Pancreas (tissue), 10 donors: Measurements from ENCODE around the gene DNAAF5. TPM values are rescaled to one million over a fixed set of nuclear protein-coding genes. Genes with fewer than 3 reads are reported as not detected.
"Not testable (repeated sequence)": the region's sequence is repeated elsewhere in the genome, so short reads cannot be mapped to it uniquely, and the experiment has no call there.

Experiments used
- ATAC-seq, 4 donors: fragments of 200-7000 bp; cut with Tn5 transposase; one replicate each; pipeline versions ENCODE4 v1.8.0 to v1.9.1; 2020; ENCODE audit warnings: mild to moderate bottlenecking in 4 of 4, moderate library complexity in 4 of 4
- DNase-seq, 6 donors: peaks; one replicate each; pipeline ENCODE4 v3.0.0-alpha.2; 2020
- FAIRE-seq: peaks from 2 replicates; lab custom pipeline; 2012; peaks lifted over from hg19 to GRCh38; lab: Jason Lieb, UNC
- H3K27ac ChIP-seq, 4 donors: fragments of 200-600 bp; sonication (generic); 1 replicate in 3 of 4; 2 replicates in 1 of 4; pipeline versions ENCODE4 v1.5.0 to v1.8.0; 2020
- H3K27me3 ChIP-seq, 4 donors: fragments of 200-600 bp; one replicate each; pipeline ENCODE4 v1.8.0; 2021
- H3K36me3 ChIP-seq, 3 donors: fragments of 200-600 bp; sonication (generic) in 1 of 3; one replicate each; pipeline versions ENCODE4 v1.5.0 to v1.8.0; 2020 to 2021
- H3K4me1 ChIP-seq, 3 donors: fragments of 200-600 bp; one replicate each; pipeline ENCODE4 v1.8.0; 2021
- H3K4me3 ChIP-seq, 4 donors: fragments of 200-600 bp; sonication (generic) in 2 of 4; one replicate each; pipeline versions ENCODE4 v1.5.0 to v1.8.0; 2020 to 2021
- H3K9me3 ChIP-seq, 4 donors: fragments of 200-600 bp; one replicate each; pipeline ENCODE4 v1.8.0; 2021
- CTCF ChIP-seq, 4 donors: fragments of 200-600 bp; sonication (generic) in 3 of 4; IDR thresholded peaks; one replicate each; pipeline versions ENCODE4 v1.5.0 to v1.8.0; 2021; ENCODE audit warnings: antibody characterized with exemption in 4 of 4
- WGBS, 2 donors: extraction: QIAGEN DNeasy Blood & Tissue Kit; methylation state at CpG; one replicate each; pipeline ENCODE4 v1.1.7; 2013; 5-methylcytosine and 5-hydroxymethylcytosine counted together
- intact Hi-C, 3 donors: fragments of 100-400 bp; cut with DNase I; formaldehyde crosslinking; loops; one replicate each; pipeline versions ENCODE4 v1.11.1 to v1.14.2; 2022
- polyA plus RNA-seq, 2 donors: library from polyadenylated mRNA; stranded (reverse); fragments of 200-250 nt; gene quantifications; one replicate each; pipeline ENCODE4 v1.2.3, GENCODE V29; 2013
- total RNA-seq, 6 donors: library from RNA; stranded (reverse); fragmentation: NEBNext Ultra II Directional in 4 of 6; extraction: Animal tissue kit (Norgen Biotek cat#: 25700) in 4 of 6; gene quantifications; one replicate each; pipeline versions ENCODE4 v1.2.1 to v1.2.4, GENCODE V29; 2021 to 2023
- donor health status: healthy with polysubstance abuse.
- donor health status: DM: no; HTN: no; CAD: no; lungs with moderate emphysema.
- donor health status: DM: no; HTN: no; CAD: no.
- donor health status: control.
- donor health status: control.
- donor health status: Bipolar disorder and iron deficiency.
- donor health status: DM: yes; HTN: yes; CAD: no.
- donor health status: DM: no; HTN: no; CAD: no.
- donor health status: DM: no; HTN: no; CAD: no.
- donor health status: DM: yes; HTN: yes; CAD: no.

Gene DNAAF5
- total and polyA plus RNA-seq, 8 donors, result 7.7 to 16.6 (median 11.8) TPM

GRCh38 chr7:748446-748845 lies 21.9 kb downstream of the DNAAF5 start:
- peaks cover 0 to 5% (median 0%) of the 10 kb centered on the region in 3 donors for H3K36me3 ChIP-seq
- no peak for FAIRE-seq
- H3K27me3 ChIP-seq, result no peaks in the 10 kb centered on the region
- TF ChIP-seq CTCF (IDR thresholded peaks at IDR 0.05), result no peak
- H3K9me3 ChIP-seq, result no peaks in the 10 kb centered on the region
- ATAC-seq, result no peak
- WGBS, 2 donors, result 94 to 95% methylated on average over 15 of the region's 15 CpGs
- H3K4me1 ChIP-seq, result peaks cover 0 to 6% (median 0%) of the 10 kb centered on the region in 3 donors
- DNase-seq, result peak in 1 of 6 donors; percentile 41
- H3K4me3 ChIP-seq, result no peak overlapping the region
- intact Hi-C loops, result no loop called here
- no peak overlapping the region for H3K27ac ChIP-seq

- TF ChIP-seq CTCF (IDR thresholded peaks at IDR 0.05), result no peak
- Histone ChIP-seq H3K9me3 (no peaks in the 10 kb centered on the region), H3K4me3 (no peak overlapping the region), H3K4me1 (peaks cover 0 to 6% (median 0%) of the 10 kb centered on the region in 3 donors), H3K36me3 (peaks cover 0 to 5% (median 0%) of the 10 kb centered on the region in 3 donors), H3K27me3 (no peaks in the 10 kb centered on the region), H3K27ac (no peak overlapping the region)
- intact Hi-C loops, result no loop called here
- FAIRE-seq (no peak), ATAC-seq (peak; percentile 70 to 86 (median 82)), DNase-seq (peak in 3 of 6 donors; percentile 34 to 56 (median 48))
- 39% methylated on average over 14 of the region's 14 CpGs for WGBS, 2 donors
Observed at GRCh38 chr7:749140-749551, 22.6 kb downstream of the DNAAF5 start.

- DNase-seq, result peak in 2 of 6 donors; percentile 24 to 27
- WGBS, 2 donors, result 96 to 97% methylated on average over 26 of the region's 26 CpGs
- Histone ChIP-seq H3K27ac (no peak overlapping the region), H3K4me1 (peaks cover 0 to 6% (median 0%) of the 10 kb centered on the region in 3 donors), H3K27me3 (no peaks in the 10 kb centered on the region), H3K9me3 (no peaks in the 10 kb centered on the region), H3K4me3 (no peak overlapping the region), H3K36me3 (peaks cover 0 to 10% (median 8%) of the 10 kb centered on the region in 3 donors)
- intact Hi-C loops, result no loop called here
- no peak for FAIRE-seq
- peak in 2 of 4 donors; percentile 31 to 39 for ATAC-seq
- TF ChIP-seq CTCF (IDR thresholded peaks at IDR 0.05), result no peak
Observed at GRCh38 chr7:750111-750905, 23.8 kb downstream of the DNAAF5 start.

- TF ChIP-seq CTCF (IDR thresholded peaks at IDR 0.05), result no peak
- peaks cover 3 to 20% (median 14%) of the 10 kb centered on the region in 3 donors for H3K36me3 ChIP-seq
- H3K27me3 ChIP-seq, result no peaks in the 10 kb centered on the region
- ATAC-seq (no peak), DNase-seq (peak in 1 of 6 donors; percentile 15), FAIRE-seq (no peak)
- no peak overlapping the region for H3K27ac ChIP-seq
- H3K4me1 ChIP-seq, result peaks cover 0 to 6% (median 0%) of the 10 kb centered on the region in 3 donors
- H3K9me3 ChIP-seq, result no peaks in the 10 kb centered on the region
- intact Hi-C loops, result no loop called here
- no peak overlapping the region for H3K4me3 ChIP-seq
- 93 to 95% methylated on average over 15 of the region's 15 CpGs for WGBS, 2 donors
Observed at GRCh38 chr7:751826-752225, 25.3 kb downstream of the DNAAF5 start.

- H3K27me3 ChIP-seq, H3K4me3 ChIP-seq, ATAC-seq, FAIRE-seq, H3K27ac ChIP-seq, H3K4me1 ChIP-seq, intact Hi-C loops, H3K9me3 ChIP-seq: not testable (repeated sequence)
- DNase-seq, result peak in 2 of 6 donors; percentile 8 to 55
- peaks cover 3 to 24% (median 18%) of the 10 kb centered on the region in 3 donors for H3K36me3 ChIP-seq
- 95 to 96% methylated on average over 33 of the region's 33 CpGs for WGBS, 2 donors
Observed at GRCh38 chr7:752256-752655, 25.8 kb downstream of the DNAAF5 start.
